Suprapubic skin (tissue), 4 donors: ENCODE data around the gene RGCC.
"Not testable (repeated sequence)": the region's sequence is repeated elsewhere in the genome, so short reads cannot be mapped to it uniquely, and the experiment has no call there.

Experiments used
- CTCF ChIP-seq, 2 donors: fragments of 200-600 bp in 1 of 2; fragments of 450-650 bp in 1 of 2; sonication (generic) in 1 of 2; IDR thresholded peaks; one replicate each; pipeline ENCODE4 v1.5.1; 2016 to 2019; ENCODE audit warnings: antibody characterized with exemption in 2 of 2, mild to moderate bottlenecking in 1 of 2, moderate library complexity in 1 of 2
- EP300 ChIP-seq: sonication (generic); formaldehyde crosslinking; IDR thresholded peaks from one replicate; pipeline ENCODE4 v1.6.1; 2017; ENCODE audit warnings: antibody characterized with exemption
- POLR2AphosphoS5 ChIP-seq, 3 donors: sonication (generic); formaldehyde crosslinking; IDR thresholded peaks; one replicate each; pipeline ENCODE4 v1.6.1; 2017; ENCODE audit warnings: antibody characterized with exemption in 3 of 3

- not testable (repeated sequence) for TF ChIP-seq EP300; POLR2AphosphoS5 (IDR thresholded peaks at IDR 0.05); CTCF (IDR thresholded peaks at IDR 0.05)
Observed at GRCh38 chr13:41421983-41422382, 35.4 kb upstream of the RGCC start.
